NCI-H146 (cell line): ENCODE results near the gene DMWD.
"Not testable (repeated sequence)": the region's sequence is repeated elsewhere in the genome, so short reads cannot be mapped to it uniquely, and the experiment has no call there.

ENCODE experiments used
- DNase-seq: peaks from one replicate; lab custom pipeline; 2025; lab: John Stamatoyannopoulos, UW

The DMWD gene

GRCh38 chr19:45816236-45817009 lies 23.8 kb upstream of the DMWD start:
- no peak for DNase-seq

GRCh38 chr19:45815481-45816216 lies 23.0 kb upstream of the DMWD start:
- DNase-seq, result no peak

- no peak for DNase-seq
These were observed 22.3 kb upstream of the DMWD start, which contains the start of gene RSPH6A for GRCh38 chr19:45814851-45815480. Gene RSPH6A (minus strand): TSS chr19:45815308. CDS start chr19:45815176, 132 bp downstream.

GRCh38 chr19:45814166-45814780 lies 21.6 kb upstream of the DMWD start:
- DNase-seq, result no peak

- no peak for DNase-seq
These were observed 19.7 kb upstream of the DMWD start for GRCh38 chr19:45812297-45812696.

- DNase-seq, result peak; percentile 82
These were observed 17.1 kb upstream of the DMWD start for GRCh38 chr19:45809643-45810159.

GRCh38 chr19:45805719-45806118 lies 13.1 kb upstream of the DMWD start:
- no peak for DNase-seq

- DNase-seq, result no peak
These were observed 12.2 kb upstream of the DMWD start for GRCh38 chr19:45804959-45805230.

- DNase-seq, result no peak
These were observed 11.7 kb upstream of the DMWD start for GRCh38 chr19:45804140-45804958.

- no peak for DNase-seq
These were observed 9.0 kb upstream of the DMWD start for GRCh38 chr19:45801603-45802175.

GRCh38 chr19:45800070-45800553 lies 7.5 kb upstream of the DMWD start:
- DNase-seq, result no peak

GRCh38 chr19:45799541-45799940 lies 6.9 kb upstream of the DMWD start:
- DNase-seq, result not testable (repeated sequence)

- peak; percentile 71 for DNase-seq
These were observed 6.4 kb upstream of the DMWD start for GRCh38 chr19:45798995-45799517.

GRCh38 chr19:45794627-45795026 lies 2.0 kb upstream of the DMWD start:
- no peak for DNase-seq

GRCh38 chr19:45793876-45794275 lies 1.2 kb upstream of the DMWD start:
- DNase-seq, result no peak

- DNase-seq, result no peak
These were observed 526 bp upstream of the DMWD start for GRCh38 chr19:45793178-45793564.

- DNase-seq, result peak; percentile 46
These were observed 738 bp downstream of the DMWD start for GRCh38 chr19:45791744-45792469.

- DNase-seq, result no peak
These were observed 1.7 kb downstream of the DMWD start for GRCh38 chr19:45790942-45791341.

GRCh38 chr19:45789035-45789786 lies 3.4 kb downstream of the DMWD start:
- DNase-seq, result no peak
